Natural killer cell treated with Interleukin-12 subunit alpha and Interleukin-12 subunit beta and Interleukin-15 and Interleukin-18, amount 100 ng/mL, for 72 hours (primary cell): Measurements from ENCODE around the gene SCRN2. TPM values are rescaled to one million over a fixed set of nuclear protein-coding genes. Genes with fewer than 3 reads are reported as not detected.

ENCODE experiments used
- ATAC-seq, 2 donors: fragments of 150-1000 bp; cut with Tn5 transposase in 1 of 2; sonication (Bioruptor Pico), chemical (Tn5 transposase) in 1 of 2; 2 replicates each; pipeline ENCODE4 v1.10.0; 2021
- DNase-seq: peaks from one replicate; pipeline ENCODE4 v3.0.0; 2022; ENCODE audit warnings: low spot score
- H3K27ac Mint-ChIP-seq, 2 donors: 1 replicate in 1 of 2; 2 replicates in 1 of 2; pipeline ENCODE4 v1.8.0; 2022; ENCODE audit warnings: mixed read lengths in 2 of 2, mild to moderate bottlenecking in 1 of 2, moderate library complexity in 1 of 2
- H3K27me3 Mint-ChIP-seq, 2 donors: 1 replicate in 1 of 2; 2 replicates in 1 of 2; pipeline ENCODE4 v1.8.0; 2022; ENCODE audit warnings: mixed read lengths in 2 of 2
- H3K36me3 Mint-ChIP-seq: one replicate; pipeline ENCODE4 v1.8.0; 2022; ENCODE audit warnings: mixed read lengths
- H3K4me1 Mint-ChIP-seq, 2 donors: 1 replicate in 1 of 2; 2 replicates in 1 of 2; pipeline ENCODE4 v1.8.0; 2022; ENCODE audit warnings: low read depth in 2 of 2, mixed read lengths in 2 of 2, mild to moderate bottlenecking in 1 of 2
- H3K4me3 Mint-ChIP-seq: one replicate; pipeline ENCODE4 v1.8.0; 2022; ENCODE audit warnings: mixed read lengths
- H3K9me3 Mint-ChIP-seq: 2 replicates; pipeline ENCODE4 v1.8.0; 2022; ENCODE audit warnings: mixed read lengths
- total RNA-seq, 2 donors: library from RNA; stranded (reverse); gene quantifications; one replicate each; pipeline ENCODE4 v1.2.3, GENCODE V29; 2022

The SCRN2 gene
- total RNA-seq, 2 donors from 2014 or later: 18.1 to 23.5 TPM

- Mint-ChIP-seq H3K36me3 (no peaks in the 10 kb centered on the region), H3K9me3 (no peaks in the 10 kb centered on the region), H3K4me1 (no peaks in the 10 kb centered on the region), H3K27me3 (peaks cover 29% of the 10 kb centered on the region in 2 donors), H3K27ac (no peak overlapping the region), H3K4me3 (no peak overlapping the region)
- no peak for DNase-seq
- ATAC-seq: no peak
These were observed 21.8 kb upstream of the SCRN2 start for GRCh38 chr17:47862621-47863440.

- DNase-seq: no peak
- Mint-ChIP-seq H3K36me3 (no peaks in the 10 kb centered on the region), H3K4me3 (no peak overlapping the region), H3K27ac (no peak overlapping the region), H3K27me3 (peaks cover 32 to 35% of the 10 kb centered on the region in 2 donors), H3K9me3 (no peaks in the 10 kb centered on the region), H3K4me1 (peaks cover 0 to 3% of the 10 kb centered on the region in 2 donors)
- ATAC-seq: no peak
These were observed 19.3 kb upstream of the SCRN2 start for GRCh38 chr17:47860386-47860785.

GRCh38 chr17:47857551-47858455 lies 16.7 kb upstream of the SCRN2 start:
- H3K4me3 Mint-ChIP-seq: no peak overlapping the region
- peaks cover 52 to 61% of the 10 kb centered on the region in 2 donors for H3K27me3 Mint-ChIP-seq
- ATAC-seq (peak in 1 of 2 donors; percentile 11), DNase-seq (no peak)
- peaks cover 0 to 14% of the 10 kb centered on the region in 2 donors for H3K4me1 Mint-ChIP-seq
- H3K9me3 Mint-ChIP-seq: no peaks in the 10 kb centered on the region
- no peak overlapping the region for H3K27ac Mint-ChIP-seq
- no peaks in the 10 kb centered on the region for H3K36me3 Mint-ChIP-seq

GRCh38 chr17:47856830-47857229 lies 15.8 kb upstream of the SCRN2 start:
- Mint-ChIP-seq H3K4me1 (peaks cover 9 to 22% of the 10 kb centered on the region in 2 donors), H3K27me3 (peaks cover 60 to 70% of the 10 kb centered on the region in 2 donors), H3K36me3 (no peaks in the 10 kb centered on the region), H3K27ac (peak overlapping the region in 1 of 2 donors; percentile 64), H3K9me3 (no peaks in the 10 kb centered on the region), H3K4me3 (no peak overlapping the region)
- ATAC-seq (no peak), DNase-seq (no peak)

- DNase-seq: no peak
- Mint-ChIP-seq H3K4me3 (no peak overlapping the region), H3K4me1 (peaks cover 9 to 25% of the 10 kb centered on the region in 2 donors), H3K27ac (no peak overlapping the region), H3K9me3 (no peaks in the 10 kb centered on the region), H3K36me3 (no peaks in the 10 kb centered on the region), H3K27me3 (peaks cover 62 to 72% of the 10 kb centered on the region in 2 donors)
- no peak for ATAC-seq
These were observed 14.7 kb upstream of the SCRN2 start for GRCh38 chr17:47855737-47856136.

GRCh38 chr17:47853616-47854015 lies 12.5 kb upstream of the SCRN2 start:
- Mint-ChIP-seq H3K9me3 (no peaks in the 10 kb centered on the region), H3K4me3 (no peak overlapping the region), H3K27me3 (peaks cover 65 to 68% of the 10 kb centered on the region in 2 donors), H3K4me1 (peaks cover 9 to 29% of the 10 kb centered on the region in 2 donors), H3K27ac (no peak overlapping the region), H3K36me3 (no peaks in the 10 kb centered on the region)
- no peak for ATAC-seq
- no peak for DNase-seq

- H3K9me3 Mint-ChIP-seq: no peaks in the 10 kb centered on the region
- H3K4me3 Mint-ChIP-seq: peak overlapping the region; percentile 27
- H3K27ac Mint-ChIP-seq: no peak overlapping the region
- ATAC-seq (no peak), DNase-seq (no peak)
- peaks cover 9 to 29% of the 10 kb centered on the region in 2 donors for H3K4me1 Mint-ChIP-seq
- H3K36me3 Mint-ChIP-seq: no peaks in the 10 kb centered on the region
- peaks cover 62% of the 10 kb centered on the region in 2 donors for H3K27me3 Mint-ChIP-seq
These were observed 11.3 kb upstream of the SCRN2 start for GRCh38 chr17:47852113-47852949.

- DNase-seq: no peak
- peak overlapping the region; percentile 27 for H3K4me3 Mint-ChIP-seq
- peaks cover 64% of the 10 kb centered on the region in 2 donors for H3K27me3 Mint-ChIP-seq
- ATAC-seq: no peak
- peaks cover 9 to 28% of the 10 kb centered on the region in 2 donors for H3K4me1 Mint-ChIP-seq
- H3K27ac Mint-ChIP-seq: no peak overlapping the region
- H3K36me3 Mint-ChIP-seq: no peaks in the 10 kb centered on the region
- no peaks in the 10 kb centered on the region for H3K9me3 Mint-ChIP-seq
These were observed 10.7 kb upstream of the SCRN2 start for GRCh38 chr17:47851764-47852112.

GRCh38 chr17:47850692-47851573 lies 9.9 kb upstream of the SCRN2 start, which contains the start of gene SP6:
SP6 (minus strand) TSS chr17:47851163; CDS start chr17:47848429, 2,734 bp downstream.
- H3K27ac Mint-ChIP-seq: no peak within 1 kb of the TSS
- ATAC-seq: peak; percentile 86 to 89
- H3K27me3 Mint-ChIP-seq: peaks cover 60 to 65% of the 10 kb centered on the region in 2 donors
- H3K4me1 Mint-ChIP-seq: peaks cover 9 to 26% of the 10 kb centered on the region in 2 donors
- no peaks in the 10 kb centered on the region for H3K36me3 Mint-ChIP-seq
- H3K9me3 Mint-ChIP-seq: no peaks in the 10 kb centered on the region
- DNase-seq: peak; percentile 79
- peak within 1 kb of the TSS; percentile 38 for H3K4me3 Mint-ChIP-seq

- no peak for DNase-seq
- Mint-ChIP-seq H3K36me3 (no peaks in the 10 kb centered on the region), H3K4me3 (peak overlapping the region; percentile 38), H3K9me3 (no peaks in the 10 kb centered on the region), H3K4me1 (peaks cover 9 to 26% of the 10 kb centered on the region in 2 donors), H3K27ac (no peak overlapping the region), H3K27me3 (peaks cover 56 to 62% of the 10 kb centered on the region in 2 donors)
- ATAC-seq: no peak
These were observed 9.3 kb upstream of the SCRN2 start for GRCh38 chr17:47850373-47850691.

- no peaks in the 10 kb centered on the region for H3K36me3 Mint-ChIP-seq
- DNase-seq (no peak), ATAC-seq (no peak)
- H3K4me1 Mint-ChIP-seq: peaks cover 11 to 17% of the 10 kb centered on the region in 2 donors
- H3K9me3 Mint-ChIP-seq: no peaks in the 10 kb centered on the region
- no peak overlapping the region for H3K27ac Mint-ChIP-seq
- no peak overlapping the region for H3K4me3 Mint-ChIP-seq
- H3K27me3 Mint-ChIP-seq: peaks cover 40 to 44% of the 10 kb centered on the region in 2 donors
These were observed 7.1 kb upstream of the SCRN2 start for GRCh38 chr17:47848198-47848513.

- Mint-ChIP-seq H3K4me3 (no peak overlapping the region), H3K27me3 (peaks cover 34 to 39% of the 10 kb centered on the region in 2 donors), H3K4me1 (peaks cover 13 to 19% of the 10 kb centered on the region in 2 donors), H3K9me3 (no peaks in the 10 kb centered on the region), H3K27ac (no peak overlapping the region), H3K36me3 (no peaks in the 10 kb centered on the region)
- DNase-seq (no peak), ATAC-seq (no peak)
These were observed 6.5 kb upstream of the SCRN2 start for GRCh38 chr17:47847341-47848197.
